GM21619 (cell line): ENCODE measurements around the gene PAOX.

Experiments
- ATAC-seq: cut with Tn5 transposase; IDR thresholded peaks from one replicate; pipeline ENCODE4 v1.9.1; 2021; ENCODE audit not compliant: unreplicated experiment

PAOX gene

GRCh38 chr10:133349577-133350011 lies 29.5 kb upstream of the PAOX start:
- no peak for ATAC-seq

GRCh38 chr10:133350283-133350949 lies 28.6 kb upstream of the PAOX start:
- no peak for ATAC-seq

- ATAC-seq: no peak
These were observed 28.1 kb upstream of the PAOX start for GRCh38 chr10:133350950-133351329.

GRCh38 chr10:133351408-133352318 lies 27.4 kb upstream of the PAOX start:
- no peak for ATAC-seq

- no peak for ATAC-seq
These were observed 25.7 kb upstream of the PAOX start for GRCh38 chr10:133353202-133353959.

GRCh38 chr10:133353988-133354605 lies 25.0 kb upstream of the PAOX start:
- no peak for ATAC-seq

- no peak for ATAC-seq
These were observed 24.3 kb upstream of the PAOX start for GRCh38 chr10:133354672-133355240.

GRCh38 chr10:133355266-133355665 lies 23.8 kb upstream of the PAOX start:
- ATAC-seq: no peak

GRCh38 chr10:133355991-133356390 lies 23.1 kb upstream of the PAOX start:
- no peak for ATAC-seq

- no peak for ATAC-seq
These were observed 22.3 kb upstream of the PAOX start for GRCh38 chr10:133356549-133357284.

GRCh38 chr10:133357285-133358161 lies 21.5 kb upstream of the PAOX start, which contains the start of gene FUOM:
Gene FUOM, minus strand, starts transcription at chr10:133358019. Its CDS starts 12 bp downstream, at chr10:133358007.
- peak; percentile 66 for ATAC-seq

- ATAC-seq: no peak
These were observed 20.7 kb upstream of the PAOX start for GRCh38 chr10:133358162-133358924.

GRCh38 chr10:133358925-133359310 lies 20.1 kb upstream of the PAOX start:
- no peak for ATAC-seq

GRCh38 chr10:133359554-133359971 lies 19.5 kb upstream of the PAOX start:
- ATAC-seq: no peak

- no peak for ATAC-seq
These were observed 19.0 kb upstream of the PAOX start for GRCh38 chr10:133359972-133360610.

GRCh38 chr10:133361227-133361626 lies 17.8 kb upstream of the PAOX start:
- ATAC-seq: no peak

GRCh38 chr10:133361773-133362441 lies 17.2 kb upstream of the PAOX start:
- ATAC-seq: no peak
